ENCODE results near the gene USP33. TPM values are rescaled to one million over a fixed set of nuclear protein-coding genes. Genes with fewer than 3 reads are reported as not detected.

Gene USP33
- total RNA-seq, 1 experiment from 2014 or later, result 103 TPM

GRCh38 chr1:77688939-77689338, 70.7 kb downstream of the USP33 start:
- CTCF ChIA-PET, result no interaction called here
- intact Hi-C loops (cut with micrococcal nuclease; ENCODE audit: unreplicated experiment), result loop anchor here (10.0 kb wide), 1 partner anchor 124 kb away; no protein-coding TSS in a partner anchor
- Histone ChIP-seq H3K4me1 (ENCODE audit: insufficient read depth, low read length, poor library complexity, severe bottlenecking) (peaks cover 10% of the 10 kb centered on the region), H3K36me3 (ENCODE audit: insufficient read depth, low read length, poor library complexity, severe bottlenecking) (no peaks in the 10 kb centered on the region), H3K9me3 (ENCODE audit: low read depth, low read length, poor library complexity, severe bottlenecking) (no peaks in the 10 kb centered on the region), H3K27me3 (replicated peaks; ENCODE audit: insufficient read depth, low read depth, low read length, poor library complexity) (no peaks in the 10 kb centered on the region), H3K27ac (ENCODE audit: low read depth, low read length, poor library complexity, severe bottlenecking) (no peak overlapping the region), H3K4me3 (ENCODE audit: low read depth, low read length, poor library complexity, severe bottlenecking) (no peak overlapping the region)
- POLR2A ChIA-PET (ENCODE audit: low non-redundant PET), result no interaction called here
- no TSS peak for BruUV-seq (replicated peaks)
- no peak for DNase-seq (ENCODE audit: low spot score)
- TF ChIP-seq EZH2 (IDR thresholded peaks at IDR 0.05; ENCODE audit: borderline replicate concordance, low read depth, low read length, poor library complexity, severe bottlenecking), result no peak
- no peak for TF ChIP-seq CTCF (conservative IDR thresholded peaks at IDR 0.05; ENCODE audit: low read depth, low read length)

DNA sequence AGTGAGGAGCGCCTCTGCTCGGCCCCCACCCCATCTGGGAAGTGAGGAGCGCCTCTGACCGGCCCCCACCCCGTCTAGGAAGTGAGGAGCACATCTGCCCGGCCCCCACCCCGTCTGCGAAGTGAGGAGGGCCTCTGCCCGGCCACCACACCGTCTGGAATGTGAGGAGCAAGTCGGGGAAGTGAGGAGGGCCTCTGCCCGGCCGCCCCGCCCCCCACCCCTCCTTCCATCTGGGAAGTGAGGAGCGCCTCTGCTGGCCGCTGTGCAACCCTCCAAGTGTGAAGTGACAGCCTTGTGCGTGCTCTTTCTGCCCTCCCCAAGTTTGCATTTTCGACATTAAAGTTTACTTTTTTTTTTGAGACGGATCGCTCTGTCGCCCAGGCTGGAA, 72.1 kb downstream of the USP33 start:
- Histone ChIP-seq H3K9me3 (ENCODE audit: low read depth, low read length, poor library complexity, severe bottlenecking) (no peaks in the 10 kb centered on the region), H3K36me3 (ENCODE audit: insufficient read depth, low read length, poor library complexity, severe bottlenecking) (no peaks in the 10 kb centered on the region), H3K27me3 (replicated peaks; ENCODE audit: insufficient read depth, low read depth, low read length, poor library complexity) (no peaks in the 10 kb centered on the region), H3K27ac (ENCODE audit: low read depth, low read length, poor library complexity, severe bottlenecking) (no peak overlapping the region), H3K4me3 (ENCODE audit: low read depth, low read length, poor library complexity, severe bottlenecking) (no peak overlapping the region), H3K4me1 (ENCODE audit: insufficient read depth, low read length, poor library complexity, severe bottlenecking) (peaks cover 12% of the 10 kb centered on the region)
- ChIA-PET POLR2A (ENCODE audit: low non-redundant PET) (no interaction called here), CTCF (no interaction called here)
- no TSS peak for BruUV-seq (replicated peaks)
- no peak for DNase-seq (ENCODE audit: low spot score)
- TF ChIP-seq CTCF (conservative IDR thresholded peaks at IDR 0.05; ENCODE audit: low read depth, low read length) (no peak), EZH2 (IDR thresholded peaks at IDR 0.05; ENCODE audit: borderline replicate concordance, low read depth, low read length, poor library complexity, severe bottlenecking) (no peak)
- intact Hi-C loops (cut with micrococcal nuclease; ENCODE audit: unreplicated experiment), result loop anchor here (10.0 kb wide), 1 partner anchor 123 kb away; no protein-coding TSS in a partner anchor

DNA sequence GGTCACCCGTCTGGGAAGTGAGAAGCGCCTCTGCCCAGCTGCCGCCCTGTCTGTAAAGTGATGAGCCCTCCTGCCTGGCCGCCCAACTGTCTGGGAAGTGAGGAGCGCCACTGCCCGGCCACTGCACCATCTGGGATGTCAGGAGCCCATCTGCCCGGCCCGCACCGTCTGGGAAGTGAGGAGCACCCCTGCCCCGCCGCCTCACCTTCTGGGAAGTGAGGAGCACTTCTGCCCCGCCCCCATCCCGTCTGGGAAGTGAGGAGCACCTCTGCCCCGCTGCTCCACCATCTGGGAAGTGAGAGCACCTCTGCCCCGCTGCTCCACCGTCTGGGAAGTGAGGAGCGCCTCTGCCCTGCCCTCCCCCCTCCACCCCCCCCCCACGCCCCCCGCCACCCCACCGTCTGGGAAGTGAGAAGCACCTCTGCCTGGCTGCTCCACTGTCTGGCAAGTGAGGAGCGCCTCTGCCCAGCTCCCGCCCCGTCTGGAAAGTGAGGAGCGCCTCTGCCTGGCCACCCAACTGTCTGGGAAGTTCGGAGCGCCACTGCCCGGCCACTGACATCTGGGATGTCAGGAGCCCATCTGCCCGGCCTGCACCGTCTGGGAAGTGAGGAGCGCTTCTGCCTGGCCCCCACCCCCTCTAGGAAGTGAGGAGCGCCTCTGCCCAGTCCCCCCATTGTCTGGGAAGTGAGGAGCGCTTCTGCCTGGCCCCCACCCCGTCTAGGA, 72.7 kb downstream of the USP33 start:
- H3K4me1 ChIP-seq (ENCODE audit: insufficient read depth, low read length, poor library complexity, severe bottlenecking), result peaks cover 12% of the 10 kb centered on the region
- no peak overlapping the region for H3K4me3 ChIP-seq (ENCODE audit: low read depth, low read length, poor library complexity, severe bottlenecking)
- no peaks in the 10 kb centered on the region for H3K36me3 ChIP-seq (ENCODE audit: insufficient read depth, low read length, poor library complexity, severe bottlenecking)
- ChIA-PET CTCF (no interaction called here), POLR2A (ENCODE audit: low non-redundant PET) (no interaction called here)
- H3K27me3 ChIP-seq (replicated peaks; ENCODE audit: insufficient read depth, low read depth, low read length, poor library complexity), result no peaks in the 10 kb centered on the region
- H3K9me3 ChIP-seq (ENCODE audit: low read depth, low read length, poor library complexity, severe bottlenecking), result no peaks in the 10 kb centered on the region
- intact Hi-C loops (cut with micrococcal nuclease; ENCODE audit: unreplicated experiment), result loop anchor here (10.0 kb wide), 1 partner anchor 122 kb away; no protein-coding TSS in a partner anchor
- TF ChIP-seq CTCF (conservative IDR thresholded peaks at IDR 0.05; ENCODE audit: low read depth, low read length) (no peak), EZH2 (IDR thresholded peaks at IDR 0.05; ENCODE audit: borderline replicate concordance, low read depth, low read length, poor library complexity, severe bottlenecking) (no peak)
- H3K27ac ChIP-seq (ENCODE audit: low read depth, low read length, poor library complexity, severe bottlenecking), result no peak overlapping the region
- BruUV-seq (replicated peaks), result no TSS peak
- DNase-seq (ENCODE audit: low spot score), result no peak

Measured in A673 (cell line).